Measurements from ENCODE around the gene DEK. TPM values are rescaled to one million over a fixed set of nuclear protein-coding genes. Genes with fewer than 3 reads are reported as not detected.

The DEK gene
- total RNA-seq, 2 experiments from 2014 or later: 235 to 267 TPM

GRCh38 chr6:18309046-18309445 is 44.7 kb upstream of the DEK start:
- intact Hi-C loops (cut with micrococcal nuclease; ENCODE audit: unreplicated experiment): no loop called here
- no peak for TF ChIP-seq EZH2phosphoT487 (IDR thresholded peaks at IDR 0.05; ENCODE audit: borderline replicate concordance, low read depth, low read length)
- no peak overlapping the region for H3K27ac ChIP-seq (ENCODE audit: low read depth, low read length, poor library complexity, severe bottlenecking)
- no TSS peak for BruUV-seq (replicated peaks)
- H3K9me3 ChIP-seq (ENCODE audit: low read length): no peaks in the 10 kb centered on the region
- H3K9me2 ChIP-seq (ENCODE audit: insufficient read depth, low read length): no peaks in the 10 kb centered on the region
- POLR2A ChIA-PET: no interaction called here
- no peak overlapping the region for H3K4me3 ChIP-seq (ENCODE audit: low read depth, low read length, poor library complexity, severe bottlenecking)
- H3K36me3 ChIP-seq (ENCODE audit: insufficient read depth, low read length): no peaks in the 10 kb centered on the region
- no peaks in the 10 kb centered on the region for H3K79me2 ChIP-seq (ENCODE audit: insufficient read depth, low read depth, low read length)
- no peak overlapping the region for H2AFZ ChIP-seq (ENCODE audit: low read length)
- CTCF ChIA-PET (ENCODE audit: unreplicated experiment): no interaction called here
- no peaks in the 10 kb centered on the region for H4K20me1 ChIP-seq (ENCODE audit: insufficient read depth, low read length)
- DNase-seq (ENCODE audit: low spot score): no peak
- H3K4me1 ChIP-seq (ENCODE audit: insufficient read depth, low read length, poor library complexity, severe bottlenecking): no peaks in the 10 kb centered on the region
- H3K4me2 ChIP-seq (ENCODE audit: low read length): no peak overlapping the region

- ChIA-PET POLR2A (interaction anchor here (0.6 to 1.7 kb wide), 2 partner anchors 27 to 1031 kb away, joined by 4 read pairs; no protein-coding TSS in a partner anchor), CTCF (ENCODE audit: unreplicated experiment) (no interaction called here)
- Histone ChIP-seq H2AFZ (ENCODE audit: low read length) (no peak overlapping the region), H3K9me3 (ENCODE audit: low read length) (no peaks in the 10 kb centered on the region), H3K27ac (ENCODE audit: low read depth, low read length, poor library complexity, severe bottlenecking) (no peak overlapping the region), H3K4me3 (ENCODE audit: low read depth, low read length, poor library complexity, severe bottlenecking) (no peak overlapping the region), H3K79me2 (ENCODE audit: insufficient read depth, low read depth, low read length) (no peaks in the 10 kb centered on the region), H3K4me1 (ENCODE audit: insufficient read depth, low read length, poor library complexity, severe bottlenecking) (peaks cover 4% of the 10 kb centered on the region), H3K36me3 (ENCODE audit: insufficient read depth, low read length) (no peaks in the 10 kb centered on the region), H4K20me1 (ENCODE audit: insufficient read depth, low read length) (no peaks in the 10 kb centered on the region), H3K4me2 (ENCODE audit: low read length) (no peak overlapping the region), H3K9me2 (ENCODE audit: insufficient read depth, low read length) (no peaks in the 10 kb centered on the region)
- no TSS peak for BruUV-seq (replicated peaks)
- TF ChIP-seq EZH2phosphoT487 (IDR thresholded peaks at IDR 0.05; ENCODE audit: borderline replicate concordance, low read depth, low read length) (no peak), CTCF (conservative IDR thresholded peaks at IDR 0.05; ENCODE audit: low read length) (no peak)
- intact Hi-C loops (cut with micrococcal nuclease; ENCODE audit: unreplicated experiment): no loop called here
- no peak for DNase-seq (ENCODE audit: low spot score)
These were observed 43.9 kb upstream of the DEK start for GRCh38 chr6:18308070-18308735.

- H4K20me1 ChIP-seq (ENCODE audit: insufficient read depth, low read length): no peaks in the 10 kb centered on the region
- no peak for DNase-seq (ENCODE audit: low spot score)
- H3K4me2 ChIP-seq (ENCODE audit: low read length): no peak overlapping the region
- H2AFZ ChIP-seq (ENCODE audit: low read length): no peak overlapping the region
- no peaks in the 10 kb centered on the region for H3K79me2 ChIP-seq (ENCODE audit: insufficient read depth, low read depth, low read length)
- H3K36me3 ChIP-seq (ENCODE audit: insufficient read depth, low read length): no peaks in the 10 kb centered on the region
- no peak overlapping the region for H3K27ac ChIP-seq (ENCODE audit: low read depth, low read length, poor library complexity, severe bottlenecking)
- TF ChIP-seq EZH2phosphoT487 (IDR thresholded peaks at IDR 0.05; ENCODE audit: borderline replicate concordance, low read depth, low read length) (no peak), CTCF (conservative IDR thresholded peaks at IDR 0.05; ENCODE audit: low read length) (no peak)
- peaks cover 7% of the 10 kb centered on the region for H3K4me1 ChIP-seq (ENCODE audit: insufficient read depth, low read length, poor library complexity, severe bottlenecking)
- H3K9me3 ChIP-seq (ENCODE audit: low read length): no peaks in the 10 kb centered on the region
- H3K9me2 ChIP-seq (ENCODE audit: insufficient read depth, low read length): no peaks in the 10 kb centered on the region
- intact Hi-C loops (cut with micrococcal nuclease; ENCODE audit: unreplicated experiment): no loop called here
- ChIA-PET CTCF (ENCODE audit: unreplicated experiment) (interaction anchor here (0.6 kb wide), 1 partner anchor 78 kb away, joined by 3 read pairs; no protein-coding TSS in a partner anchor), POLR2A (interaction anchor here (0.5 to 1.7 kb wide), 4 partner anchors 11 to 243 kb away, joined by 3 to 10 read pairs (median 4); no protein-coding TSS in a partner anchor)
- no peak overlapping the region for H3K4me3 ChIP-seq (ENCODE audit: low read depth, low read length, poor library complexity, severe bottlenecking)
- BruUV-seq (replicated peaks): no TSS peak
These were observed 42.6 kb upstream of the DEK start for GRCh38 chr6:18306977-18307376.

Data from OCI-LY7 (cell line).